AG09319 (cell line): ENCODE data around the gene DCTN2.

ENCODE experiments used
- DNase-seq: peaks from one replicate; pipeline ENCODE4 v3.0.0-alpha.2; 2010; ENCODE audit warnings: low read depth; ENCODE audit errors: extremely low read depth
- CTCF ChIP-seq: IDR thresholded peaks from 2 replicates; pipeline ENCODE4 v1.5.1; 2011; ENCODE audit warnings: low read depth, mild to moderate bottlenecking, inconsistent platforms, low read length, moderate library complexity

DCTN2 gene

GRCh38 chr12:57551637-57552305 is 4.8 kb upstream of the DCTN2 start:
- no peak for TF ChIP-seq CTCF
- DNase-seq: no peak

GRCh38 chr12:57550641-57551549 is 3.9 kb upstream of the DCTN2 start:
- TF ChIP-seq CTCF: no peak
- DNase-seq: no peak

GRCh38 chr12:57549909-57550640 is 3.1 kb upstream of the DCTN2 start, which contains the start of gene KIF5A:
KIF5A (plus strand) TSS chr12:57550044; CDS start chr12:57550272, 228 bp downstream.
- TF ChIP-seq CTCF: no peak
- DNase-seq: no peak

- no peak for DNase-seq
- no peak for TF ChIP-seq CTCF
These were observed 2.4 kb upstream of the DCTN2 start for GRCh38 chr12:57549203-57549908.

GRCh38 chr12:57548488-57548887 is 1.5 kb upstream of the DCTN2 start:
- TF ChIP-seq CTCF: no peak
- no peak for DNase-seq

GRCh38 chr12:57548013-57548315 is 972 bp upstream of the DCTN2 start:
- no peak for DNase-seq
- no peak for TF ChIP-seq CTCF
